HCT116 (cell line): ENCODE results near the gene ZNF607. TPM values are rescaled to one million over a fixed set of nuclear protein-coding genes. Genes with fewer than 3 reads are reported as not detected.

Experiments used
- ATAC-seq: fragments of 200-7000 bp; cut with Tn5 transposase; 2 replicates; pipeline ENCODE4 v1.9.1; 2020; ENCODE audit warnings: mild to moderate bottlenecking, moderate library complexity
- BruUV-seq: library from RNA; stranded (reverse); fragments of 400-500 nt; replicated peaks from 2 replicates; lab custom pipeline; 2021; lab: Mats Ljungman, UMichigan
- CTCF ChIA-PET: fragments of 300-600 bp; sonication (Branson Sonifier 250); formaldehyde crosslinking; loops from one replicate; lab custom pipeline; 2021; ENCODE audit warnings: antibody characterized with exemption; lab: Charles Lee
- POLR2A ChIA-PET: fragments of 300-600, 350-600 bp; sonication (Branson Sonifier 250); formaldehyde crosslinking; loops from one replicate; lab custom pipeline; 2021; ENCODE audit warnings: antibody characterized with exemption; lab: Charles Lee
- RAD21 ChIA-PET, 2 experiments: fragments of 300-600 bp; sonication (Branson Sonifier 250); formaldehyde crosslinking; loops; one replicate each; lab custom pipeline; 2023; ENCODE audit warnings: low total read pairs in 2 of 2; ENCODE audit not compliant: uncharacterized antibody in 2 of 2, unreplicated experiment in 2 of 2, low non-redundant PET in 1 of 2; lab: Charles Lee
- DNase-seq: peaks from one replicate; pipeline ENCODE4 v3.0.0-alpha.2; 2010; ENCODE audit warnings: low read depth, low spot score
- H2AFZ ChIP-seq: fragments of 200-600 bp; shearing (Covaris generic), sonication (generic); 2 replicates; pipeline ENCODE4 v1.6.1; 2017; ENCODE audit warnings: low read depth, mixed run types, mixed read lengths, antibody characterized with exemption, low read length; ENCODE audit not compliant: poor library complexity, severe bottlenecking
- H3K27ac ChIP-seq: 2 replicates; pipeline ENCODE4 v1.5.1; 2012; ENCODE audit warnings: low read depth, low read length
- H3K27me3 ChIP-seq: fragments of 200-600 bp; sonication (generic); 2 replicates; pipeline ENCODE4 v1.6.1; 2016; ENCODE audit warnings: mixed run types, low read length, mixed read lengths; ENCODE audit not compliant: insufficient read depth
- H3K36me3 ChIP-seq, 2 experiments: fragments of 200-500 bp in 1 of 2; fragments of 200-600 bp in 1 of 2; sonication (Bioruptor generic) in 1 of 2; sonication (generic) in 1 of 2; 2 replicates each; pipeline versions ENCODE4 v1.5.1 to v1.6.1; 2014 to 2016; ENCODE audit warnings: low read length in 2 of 2, inconsistent platforms in 1 of 2, mixed read lengths in 1 of 2, mixed run types in 1 of 2; ENCODE audit not compliant: insufficient read depth in 2 of 2, control insufficient read depth in 1 of 2
- H3K4me1 ChIP-seq, 2 experiments: fragments of 200-600 bp in 1 of 2; sonication (generic) in 1 of 2; 2 replicates each; pipeline versions ENCODE4 v1.5.1 to v1.6.1; 2012 to 2017; ENCODE audit warnings: low read length in 2 of 2, inconsistent platforms in 1 of 2, mild to moderate bottlenecking in 1 of 2, mixed read lengths in 1 of 2, mixed run types in 1 of 2, moderate library complexity in 1 of 2; ENCODE audit not compliant: insufficient read depth in 2 of 2, control insufficient read depth in 1 of 2
- H3K4me2 ChIP-seq: fragments of 200-600 bp; sonication (generic); 2 replicates; pipeline ENCODE4 v1.6.1; 2017; ENCODE audit warnings: mixed run types, low read length, mixed read lengths
- H3K4me3 ChIP-seq, 2 experiments: fragments of 200-600 bp in 1 of 2; sonication (generic) in 1 of 2; replicated peaks in 1 of 2; 2 replicates each; pipeline ENCODE4 v1.5.1; 2011 to 2016; ENCODE audit warnings: low read length in 2 of 2, control low read depth in 1 of 2, low read depth in 1 of 2, mild to moderate bottlenecking in 1 of 2, mixed read lengths in 1 of 2, mixed run types in 1 of 2
- H3K79me2 ChIP-seq: fragments of 200-600 bp; sonication (generic); 2 replicates; pipeline ENCODE4 v1.6.1; 2017; ENCODE audit warnings: mild to moderate bottlenecking, mixed run types, low read length, moderate library complexity, mixed read lengths; ENCODE audit not compliant: insufficient read depth
- H3K9ac ChIP-seq: fragments of 200-600 bp; sonication (generic); 2 replicates; pipeline ENCODE4 v1.6.1; 2016; ENCODE audit warnings: low read length, mixed read lengths
- H3K9me2 ChIP-seq: fragments of 200-600 bp; sonication (generic), shearing (Covaris generic); 2 replicates; pipeline ENCODE4 v1.6.1; 2017; ENCODE audit warnings: mixed run types, mild to moderate bottlenecking, moderate library complexity; ENCODE audit not compliant: insufficient read depth
- H3K9me3 ChIP-seq, 2 experiments: fragments of 200-500 bp in 1 of 2; fragments of 200-600 bp in 1 of 2; sonication (Bioruptor generic) in 1 of 2; sonication (generic) in 1 of 2; 2 replicates each; pipeline ENCODE4 v1.6.1; 2014 to 2017; ENCODE audit warnings: low read length in 2 of 2, mixed read lengths in 2 of 2, inconsistent platforms in 1 of 2, low read depth in 1 of 2, mild to moderate bottlenecking in 1 of 2, mixed run types in 1 of 2, moderate library complexity in 1 of 2; ENCODE audit not compliant: control insufficient read depth in 1 of 2, insufficient read depth in 1 of 2
- H4K20me1 ChIP-seq: fragments of 200-600 bp; sonication (generic), shearing (Covaris generic); 2 replicates; pipeline ENCODE4 v1.6.1; 2017; ENCODE audit warnings: mixed run types, mild to moderate bottlenecking, moderate library complexity; ENCODE audit not compliant: insufficient read depth
- CBX3 ChIP-seq: IDR thresholded peaks from 2 replicates; pipeline ENCODE4 v1.6.1; 2012; ENCODE audit warnings: low read depth
- CEBPB ChIP-seq: IDR thresholded peaks from 2 replicates; pipeline ENCODE4 v1.6.1; 2012; ENCODE audit warnings: low read depth
- EGR1 ChIP-seq: IDR thresholded peaks from 2 replicates; pipeline ENCODE4 v1.6.1; 2012; ENCODE audit warnings: low read depth
- ELF1 ChIP-seq: IDR thresholded peaks from 2 replicates; pipeline ENCODE4 v1.6.1; 2012; ENCODE audit warnings: low read depth, borderline replicate concordance
- EZH2 ChIP-seq: fragments of 200-600 bp; sonication (generic); IDR thresholded peaks from 2 replicates; pipeline ENCODE4 v1.6.1; 2017; ENCODE audit warnings: antibody characterized with exemption, mixed run types
- EZH2phosphoT487 ChIP-seq: fragments of 200-600 bp; IDR thresholded peaks from 2 replicates; pipeline ENCODE4 v1.6.1; 2018; ENCODE audit warnings: antibody characterized with exemption, borderline replicate concordance
- JUND ChIP-seq: IDR thresholded peaks from 2 replicates; pipeline ENCODE4 v1.6.1; 2012
- POLR2A ChIP-seq: IDR thresholded peaks from 2 replicates; pipeline ENCODE4 v1.7.0; 2011; ENCODE audit warnings: borderline replicate concordance; ENCODE audit not compliant: insufficient read depth, insufficient read length; ENCODE audit errors: extremely low read depth
- POLR2AphosphoS5 ChIP-seq: IDR thresholded peaks from 2 replicates; pipeline ENCODE4 v1.6.1; 2011; ENCODE audit warnings: mild to moderate bottlenecking, low read depth, low read length, moderate library complexity
- RAD21 ChIP-seq: IDR thresholded peaks from 2 replicates; pipeline ENCODE4 v1.6.1; 2012; ENCODE audit warnings: low read depth, mild to moderate bottlenecking
- SIN3A ChIP-seq: IDR thresholded peaks from 2 replicates; pipeline ENCODE4 v1.6.1; 2012; ENCODE audit warnings: low read depth
- SP1 ChIP-seq: IDR thresholded peaks from 2 replicates; pipeline ENCODE4 v1.6.1; 2012; ENCODE audit warnings: low read depth
- SRF ChIP-seq: IDR thresholded peaks from 2 replicates; pipeline ENCODE4 v1.6.1; 2012; ENCODE audit warnings: low read depth
- TCF7L2 ChIP-seq: IDR thresholded peaks from 2 replicates; pipeline ENCODE4 v1.7.0; 2011; ENCODE audit warnings: borderline replicate concordance, inconsistent platforms; ENCODE audit not compliant: insufficient read depth, insufficient read length; ENCODE audit errors: extremely low read depth
- YY1 ChIP-seq: IDR thresholded peaks from 2 replicates; pipeline ENCODE4 v1.6.1; 2011; ENCODE audit warnings: low read length, low read depth, moderate library complexity, mild to moderate bottlenecking; ENCODE audit not compliant: insufficient replicate concordance; ENCODE audit errors: extremely low read depth
- ZFX ChIP-seq: fragments of 450-650 bp; IDR thresholded peaks from 2 replicates; pipeline ENCODE4 v1.6.1; 2017
- ZNF274 ChIP-seq: fragments of 200-500 bp; sonication (Bioruptor generic); IDR thresholded peaks from 2 replicates; pipeline ENCODE4 v1.6.1; 2014; ENCODE audit warnings: mild to moderate bottlenecking, low read depth, low read length, inconsistent platforms
- intact Hi-C: fragments of 100-400 bp; cut with micrococcal nuclease; formaldehyde crosslinking; loops from 2 replicates; pipeline ENCODE4 v1.10.0; 2022
- total RNA-seq: library from RNA; stranded (reverse); gene quantifications from one replicate; pipeline ENCODE4 v1.2.1, GENCODE V29; 2021; ENCODE audit not compliant: unreplicated experiment
- TF ChIP-seq, protein P1 (sequence below): IDR thresholded peaks from 2 replicates; pipeline ENCODE4 v1.6.1; 2012
- TF ChIP-seq, protein P2 (sequence below): IDR thresholded peaks from 2 replicates; pipeline ENCODE4 v1.6.1; 2012
- TF ChIP-seq, protein P3 (sequence below): IDR thresholded peaks from 2 replicates; pipeline ENCODE4 v1.6.1; 2011; ENCODE audit warnings: mild to moderate bottlenecking, low read length, moderate library complexity; ENCODE audit not compliant: insufficient replicate concordance; ENCODE audit errors: extremely low read depth

ZNF607 gene
- total RNA-seq, 1 experiment from 2014 or later: 7.1 TPM

DNA sequence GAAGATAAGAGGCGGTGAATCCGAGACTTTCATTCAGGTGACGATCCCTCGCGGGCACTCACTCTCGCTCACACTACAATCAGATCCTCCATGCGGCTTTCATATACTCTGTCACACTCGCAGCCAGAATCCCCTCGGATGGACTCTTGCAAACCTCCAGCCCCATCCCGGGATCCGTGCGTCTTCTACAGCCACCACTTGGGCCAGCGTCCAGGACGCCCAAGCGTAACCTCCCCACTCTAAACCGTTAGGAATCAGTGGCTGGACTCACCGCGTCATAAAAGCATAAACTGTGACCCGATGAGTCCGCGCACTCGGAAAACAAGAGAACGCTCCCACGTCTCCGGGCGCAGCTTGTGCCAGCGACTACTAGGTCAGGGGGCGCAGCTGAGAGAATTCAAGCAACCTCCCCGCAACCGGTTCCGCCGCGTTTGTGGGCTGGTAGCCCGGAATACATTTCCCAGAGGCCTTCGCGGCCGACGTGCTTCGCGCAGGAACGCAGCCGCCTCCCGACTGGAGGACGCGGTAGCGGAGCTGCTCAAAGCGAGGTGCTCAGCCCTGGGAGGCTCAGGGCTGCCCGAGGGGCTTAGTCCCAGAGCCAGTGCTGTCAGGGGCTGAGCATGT is 27.6 kb downstream of the ZNF607 start:
- H3K36me3 ChIP-seq: no peaks in the 10 kb centered on the region
- H3K4me3 ChIP-seq: no peak overlapping the region
- intact Hi-C loops: no loop called here
- CTCF ChIA-PET: no interaction called here
- POLR2A ChIA-PET: no interaction called here
- H3K9me2 ChIP-seq: no peaks in the 10 kb centered on the region
- ATAC-seq (no peak), DNase-seq (no peak)
- H3K4me1 ChIP-seq: no peaks in the 10 kb centered on the region
- H3K4me2 ChIP-seq: no peak overlapping the region
- H3K79me2 ChIP-seq: no peaks in the 10 kb centered on the region
- BruUV-seq: no TSS peak
- H3K27ac ChIP-seq: no peak overlapping the region
- H4K20me1 ChIP-seq: no peaks in the 10 kb centered on the region
- no peaks in the 10 kb centered on the region for H3K27me3 ChIP-seq
- H2AFZ ChIP-seq: no peak overlapping the region
- H3K9ac ChIP-seq: no peak overlapping the region
- peaks cover 0 to 4% of the 10 kb centered on the region in 2 experiments; a peak in 2 of 4 replicates for H3K9me3 ChIP-seq
- TF ChIP-seq, protein P1, sequence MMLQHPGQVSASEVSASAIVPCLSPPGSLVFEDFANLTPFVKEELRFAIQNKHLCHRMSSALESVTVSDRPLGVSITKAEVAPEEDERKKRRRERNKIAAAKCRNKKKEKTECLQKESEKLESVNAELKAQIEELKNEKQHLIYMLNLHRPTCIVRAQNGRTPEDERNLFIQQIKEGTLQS: no peak
- TF ChIP-seq CEBPB: no peak
- RAD21 ChIA-PET: no interaction called here

DNA sequence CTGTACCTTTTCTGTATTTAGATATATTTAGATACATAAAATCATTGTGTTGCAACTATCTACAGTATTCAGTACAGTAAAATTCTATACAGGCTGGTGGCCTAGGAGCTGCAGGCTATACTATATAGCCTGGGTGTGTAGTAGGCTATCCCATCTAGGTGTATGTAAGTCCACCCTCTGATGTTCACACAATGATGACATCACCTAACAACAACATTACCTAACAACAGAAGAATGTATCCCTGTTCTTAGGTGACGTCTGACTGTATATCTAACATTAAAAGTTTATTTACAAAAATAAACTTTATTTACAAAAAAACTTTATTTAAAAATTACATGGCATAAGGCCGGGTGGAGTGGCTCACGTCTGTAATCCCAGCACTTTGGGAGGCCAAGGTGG is 36.0 kb downstream of the ZNF607 start:
- Histone ChIP-seq H3K27ac (no peak overlapping the region), H3K79me2 (no peaks in the 10 kb centered on the region), H3K4me3 (no peak overlapping the region), H3K4me1 (no peaks in the 10 kb centered on the region), H4K20me1 (no peaks in the 10 kb centered on the region), H3K36me3 (no peaks in the 10 kb centered on the region), H2AFZ (no peak overlapping the region), H3K4me2 (no peak overlapping the region), H3K9me2 (no peaks in the 10 kb centered on the region), H3K9me3 (peaks cover 5 to 8% of the 10 kb centered on the region in 2 experiments; a peak in 2 of 4 replicates), H3K9ac (no peak overlapping the region), H3K27me3 (no peaks in the 10 kb centered on the region)
- intact Hi-C loops: no loop called here
- RAD21 ChIA-PET: no interaction called here
- ATAC-seq: no peak
- no peak for DNase-seq
- POLR2A ChIA-PET: no interaction called here
- BruUV-seq: no TSS peak
- CTCF ChIA-PET: no interaction called here
- TF ChIP-seq EGR1: no peak
- no peak for TF ChIP-seq TCF7L2
- TF ChIP-seq, protein P1: no peak
- TF ChIP-seq ZFX: no peak
- TF ChIP-seq, protein P2, sequence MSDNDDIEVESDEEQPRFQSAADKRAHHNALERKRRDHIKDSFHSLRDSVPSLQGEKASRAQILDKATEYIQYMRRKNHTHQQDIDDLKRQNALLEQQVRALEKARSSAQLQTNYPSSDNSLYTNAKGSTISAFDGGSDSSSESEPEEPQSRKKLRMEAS: no peak
- TF ChIP-seq, protein P3, sequence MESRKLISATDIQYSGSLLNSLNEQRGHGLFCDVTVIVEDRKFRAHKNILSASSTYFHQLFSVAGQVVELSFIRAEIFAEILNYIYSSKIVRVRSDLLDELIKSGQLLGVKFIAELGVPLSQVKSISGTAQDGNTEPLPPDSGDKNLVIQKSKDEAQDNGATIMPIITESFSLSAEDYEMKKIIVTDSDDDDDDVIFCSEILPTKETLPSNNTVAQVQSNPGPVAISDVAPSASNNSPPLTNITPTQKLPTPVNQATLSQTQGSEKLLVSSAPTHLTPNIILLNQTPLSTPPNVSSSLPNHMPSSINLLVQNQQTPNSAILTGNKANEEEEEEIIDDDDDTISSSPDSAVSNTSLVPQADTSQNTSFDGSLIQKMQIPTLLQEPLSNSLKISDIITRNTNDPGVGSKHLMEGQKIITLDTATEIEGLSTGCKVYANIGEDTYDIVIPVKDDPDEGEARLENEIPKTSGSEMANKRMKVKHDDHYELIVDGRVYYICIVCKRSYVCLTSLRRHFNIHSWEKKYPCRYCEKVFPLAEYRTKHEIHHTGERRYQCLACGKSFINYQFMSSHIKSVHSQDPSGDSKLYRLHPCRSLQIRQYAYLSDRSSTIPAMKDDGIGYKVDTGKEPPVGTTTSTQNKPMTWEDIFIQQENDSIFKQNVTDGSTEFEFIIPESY: no peak
- no peak for TF ChIP-seq SIN3A
- TF ChIP-seq CBX3: no peak
- no peak for TF ChIP-seq POLR2A
- no peak for TF ChIP-seq YY1
- no peak for TF ChIP-seq EZH2phosphoT487
- no peak for TF ChIP-seq SP1
- TF ChIP-seq ELF1: no peak
- TF ChIP-seq SRF: no peak
- no peak for TF ChIP-seq JUND
- TF ChIP-seq EZH2: no peak
- no peak for TF ChIP-seq POLR2AphosphoS5
- TF ChIP-seq RAD21: no peak
- TF ChIP-seq ZNF274: no peak
